Measurements from ENCODE around the gene XPO5.

XPO5 gene

GRCh38 chr6:43491750-43492661 lies 83.8 kb downstream of the XPO5 start:
- peaks cover 3 to 23% (median 13%) of the 10 kb centered on the region in 4 experiments for H3K36me3 ChIP-seq (ENCODE audit: control insufficient read depth in 4 of 4, insufficient read depth in 4 of 4, low read length in 3 of 4)
- ChIA-PET POLR2A (no interaction called here), CTCF (interaction anchor here (0.7 to 8.9 kb wide), 7 partner anchors 9 to 263 kb away, joined by 3 to 64 read pairs (median 4); partner anchors contain the start of genes DLK2 and DNPH1)
- H3K4me3 ChIP-seq (ENCODE audit: control insufficient read depth in 1 of 7, extremely low read depth in 1 of 7, insufficient read depth in 4 of 7, low read depth in 2 of 7, low read length in 6 of 7) = no peak overlapping the region
- H3K27ac ChIP-seq (ENCODE audit: insufficient read depth in 1 of 2, low read depth in 1 of 2, low read length in 2 of 2, poor library complexity in 1 of 2, severe bottlenecking in 2 of 2) = no peak overlapping the region
- WGBS (ENCODE audit: insufficient coverage) = 99% methylated on average over 7 of the region's 10 CpGs
- H3K27me3 ChIP-seq (replicated peaks in 2 of 5; ENCODE audit: control insufficient read depth in 4 of 5, insufficient read depth in 5 of 5, low read length in 4 of 5) = no peaks in the 10 kb centered on the region
- DNase-seq = no peak
- H3K4me1 ChIP-seq (ENCODE audit: control extremely low read depth in 1 of 4, control insufficient read depth in 4 of 4, insufficient read depth in 4 of 4, low read length in 3 of 4) = peaks cover 0 to 7% (median 6%) of the 10 kb centered on the region in 4 experiments
- H3K9me3 ChIP-seq (ENCODE audit: control extremely low read depth in 1 of 5, control insufficient read depth in 4 of 5, insufficient read depth in 2 of 5, low read depth in 1 of 5, low read length in 4 of 5) = no peaks in the 10 kb centered on the region

- Histone ChIP-seq H3K9me3 (ENCODE audit: control extremely low read depth in 1 of 5, control insufficient read depth in 4 of 5, insufficient read depth in 2 of 5, low read depth in 1 of 5, low read length in 4 of 5) (no peaks in the 10 kb centered on the region), H3K36me3 (ENCODE audit: control insufficient read depth in 4 of 4, insufficient read depth in 4 of 4, low read length in 3 of 4) (peaks cover 3 to 28% (median 11%) of the 10 kb centered on the region in 4 experiments), H3K27ac (ENCODE audit: insufficient read depth in 1 of 2, low read depth in 1 of 2, low read length in 2 of 2, poor library complexity in 1 of 2, severe bottlenecking in 2 of 2) (no peak overlapping the region), H3K4me1 (ENCODE audit: control extremely low read depth in 1 of 4, control insufficient read depth in 4 of 4, insufficient read depth in 4 of 4, low read length in 3 of 4) (peaks cover 0 to 7% (median 6%) of the 10 kb centered on the region in 4 experiments), H3K4me3 (ENCODE audit: control insufficient read depth in 1 of 7, extremely low read depth in 1 of 7, insufficient read depth in 4 of 7, low read depth in 2 of 7, low read length in 6 of 7) (no peak overlapping the region), H3K27me3 (replicated peaks in 2 of 5; ENCODE audit: control insufficient read depth in 4 of 5, insufficient read depth in 5 of 5, low read length in 4 of 5) (no peaks in the 10 kb centered on the region)
- CTCF ChIA-PET = interaction anchor here (1.6 to 8.9 kb wide), 2 partner anchors 16 kb away, joined by 6 to 64 read pairs; no protein-coding TSS in a partner anchor
- POLR2A ChIA-PET = no interaction called here
- WGBS (ENCODE audit: insufficient coverage) = 95% methylated on average over 5 of the region's 6 CpGs
- DNase-seq = no peak
These were observed 85.3 kb downstream of the XPO5 start for GRCh38 chr6:43490523-43490939.

GRCh38 chr6:43489277-43490072 lies 86.4 kb downstream of the XPO5 start:
- WGBS (ENCODE audit: insufficient coverage) = 95% methylated on average over 9 of the region's 12 CpGs
- ChIA-PET POLR2A (no interaction called here), CTCF (interaction anchor here (1.1 to 1.6 kb wide), 3 partner anchors 17 to 26 kb away, joined by 3 to 6 read pairs (median 3); no protein-coding TSS in a partner anchor)
- Histone ChIP-seq H3K27me3 (replicated peaks in 2 of 5; ENCODE audit: control insufficient read depth in 4 of 5, insufficient read depth in 5 of 5, low read length in 4 of 5) (no peaks in the 10 kb centered on the region), H3K27ac (ENCODE audit: insufficient read depth in 1 of 2, low read depth in 1 of 2, low read length in 2 of 2, poor library complexity in 1 of 2, severe bottlenecking in 2 of 2) (no peak overlapping the region), H3K36me3 (ENCODE audit: control insufficient read depth in 4 of 4, insufficient read depth in 4 of 4, low read length in 3 of 4) (peaks cover 3 to 32% (median 10%) of the 10 kb centered on the region in 4 experiments), H3K4me1 (ENCODE audit: control extremely low read depth in 1 of 4, control insufficient read depth in 4 of 4, insufficient read depth in 4 of 4, low read length in 3 of 4) (no peaks in the 10 kb centered on the region), H3K9me3 (ENCODE audit: control extremely low read depth in 1 of 5, control insufficient read depth in 4 of 5, insufficient read depth in 2 of 5, low read depth in 1 of 5, low read length in 4 of 5) (no peaks in the 10 kb centered on the region), H3K4me3 (ENCODE audit: control insufficient read depth in 1 of 7, extremely low read depth in 1 of 7, insufficient read depth in 4 of 7, low read depth in 2 of 7, low read length in 6 of 7) (no peak overlapping the region)
- DNase-seq = no peak

GRCh38 chr6:43488667-43489276 lies 87.1 kb downstream of the XPO5 start:
- CTCF ChIA-PET = interaction anchor here (1.1 to 2.1 kb wide), 4 partner anchors 18 to 27 kb away, joined by 3 to 6 read pairs (median 4); no protein-coding TSS in a partner anchor

GRCh38 chr6:43481591-43482236 lies 94.1 kb downstream of the XPO5 start:
- DNase-seq = no peak
- ChIA-PET POLR2A (no interaction called here), CTCF (interaction anchor here (0.7 kb wide), 1 partner anchor 217 kb away, joined by 3 read pairs; no protein-coding TSS in a partner anchor)
- Histone ChIP-seq H3K4me3 (ENCODE audit: control insufficient read depth in 1 of 7, extremely low read depth in 1 of 7, insufficient read depth in 4 of 7, low read depth in 2 of 7, low read length in 6 of 7) (no peak overlapping the region), H3K36me3 (ENCODE audit: control insufficient read depth in 4 of 4, insufficient read depth in 4 of 4, low read length in 3 of 4) (peaks cover 0 to 9% (median 0%) of the 10 kb centered on the region in 4 experiments), H3K4me1 (ENCODE audit: control extremely low read depth in 1 of 4, control insufficient read depth in 4 of 4, insufficient read depth in 4 of 4, low read length in 3 of 4) (peaks cover 8 to 17% (median 11%) of the 10 kb centered on the region in 4 experiments), H3K27ac (ENCODE audit: insufficient read depth in 1 of 2, low read depth in 1 of 2, low read length in 2 of 2, poor library complexity in 1 of 2, severe bottlenecking in 2 of 2) (no peak overlapping the region), H3K27me3 (replicated peaks in 2 of 5; ENCODE audit: control insufficient read depth in 4 of 5, insufficient read depth in 5 of 5, low read length in 4 of 5) (no peaks in the 10 kb centered on the region), H3K9me3 (ENCODE audit: control extremely low read depth in 1 of 5, control insufficient read depth in 4 of 5, insufficient read depth in 2 of 5, low read depth in 1 of 5, low read length in 4 of 5) (no peaks in the 10 kb centered on the region)
- WGBS (ENCODE audit: insufficient coverage) = 94% methylated on average over 8 of the region's 11 CpGs

More at GRCh38 chr6:43488667-43489276, 87.1 kb downstream of the XPO5 start:
- Histone ChIP-seq H3K36me3 (ENCODE audit: control insufficient read depth in 4 of 4, insufficient read depth in 4 of 4, low read length in 3 of 4) (peaks cover 3 to 27% (median 10%) of the 10 kb centered on the region in 4 experiments), H3K4me3 (ENCODE audit: control insufficient read depth in 1 of 7, extremely low read depth in 1 of 7, insufficient read depth in 4 of 7, low read depth in 2 of 7, low read length in 6 of 7) (no peak overlapping the region), H3K27me3 (replicated peaks in 2 of 5; ENCODE audit: control insufficient read depth in 4 of 5, insufficient read depth in 5 of 5, low read length in 4 of 5) (no peaks in the 10 kb centered on the region), H3K4me1 (ENCODE audit: control extremely low read depth in 1 of 4, control insufficient read depth in 4 of 4, insufficient read depth in 4 of 4, low read length in 3 of 4) (no peaks in the 10 kb centered on the region), H3K9me3 (ENCODE audit: control extremely low read depth in 1 of 5, control insufficient read depth in 4 of 5, insufficient read depth in 2 of 5, low read depth in 1 of 5, low read length in 4 of 5) (no peaks in the 10 kb centered on the region), H3K27ac (ENCODE audit: insufficient read depth in 1 of 2, low read depth in 1 of 2, low read length in 2 of 2, poor library complexity in 1 of 2, severe bottlenecking in 2 of 2) (no peak overlapping the region)
- WGBS (ENCODE audit: insufficient coverage) = 100% methylated on average over 1 of the region's 4 CpGs
- POLR2A ChIA-PET = no interaction called here
- DNase-seq = no peak

GRCh38 chr6:43481075-43481474 lies 94.8 kb downstream of the XPO5 start:
- POLR2A ChIA-PET = no interaction called here
- H3K27ac ChIP-seq (ENCODE audit: insufficient read depth in 1 of 2, low read depth in 1 of 2, low read length in 2 of 2, poor library complexity in 1 of 2, severe bottlenecking in 2 of 2) = no peak overlapping the region
- WGBS (ENCODE audit: insufficient coverage) = no CpG with 5 or more reads among the region's 2 CpGs
- CTCF ChIA-PET = interaction anchor here (0.7 to 1.3 kb wide), 3 partner anchors 11 to 216 kb away, joined by 3 read pairs; no protein-coding TSS in a partner anchor
- no peak overlapping the region for H3K4me3 ChIP-seq (ENCODE audit: control insufficient read depth in 1 of 7, extremely low read depth in 1 of 7, insufficient read depth in 4 of 7, low read depth in 2 of 7, low read length in 6 of 7)
- DNase-seq = peak in 1 of 3 donors; percentile 8
- H3K27me3 ChIP-seq (replicated peaks in 2 of 5; ENCODE audit: control insufficient read depth in 4 of 5, insufficient read depth in 5 of 5, low read length in 4 of 5) = no peaks in the 10 kb centered on the region
- peaks cover 0 to 8% (median 0%) of the 10 kb centered on the region in 4 experiments for H3K36me3 ChIP-seq (ENCODE audit: control insufficient read depth in 4 of 4, insufficient read depth in 4 of 4, low read length in 3 of 4)
- peaks cover 8 to 19% (median 12%) of the 10 kb centered on the region in 4 experiments for H3K4me1 ChIP-seq (ENCODE audit: control extremely low read depth in 1 of 4, control insufficient read depth in 4 of 4, insufficient read depth in 4 of 4, low read length in 3 of 4)
- H3K9me3 ChIP-seq (ENCODE audit: control extremely low read depth in 1 of 5, control insufficient read depth in 4 of 5, insufficient read depth in 2 of 5, low read depth in 1 of 5, low read length in 4 of 5) = no peaks in the 10 kb centered on the region

Measured in common myeloid progenitor, CD34-positive (primary cell).